SHP77 (cell line): ENCODE data around the gene BABAM2.
A peak's percentile ranks its signal among the peaks of the same experiment; 100 is the strongest.
"Not testable (repeated sequence)": the region's sequence is repeated elsewhere in the genome, so short reads cannot be mapped to it uniquely, and the experiment has no call there.

Experiments used
- DNase-seq, 2 experiments: peaks; one replicate each; lab custom pipeline; 2025; lab: John Stamatoyannopoulos, UW

Gene BABAM2

DNA sequence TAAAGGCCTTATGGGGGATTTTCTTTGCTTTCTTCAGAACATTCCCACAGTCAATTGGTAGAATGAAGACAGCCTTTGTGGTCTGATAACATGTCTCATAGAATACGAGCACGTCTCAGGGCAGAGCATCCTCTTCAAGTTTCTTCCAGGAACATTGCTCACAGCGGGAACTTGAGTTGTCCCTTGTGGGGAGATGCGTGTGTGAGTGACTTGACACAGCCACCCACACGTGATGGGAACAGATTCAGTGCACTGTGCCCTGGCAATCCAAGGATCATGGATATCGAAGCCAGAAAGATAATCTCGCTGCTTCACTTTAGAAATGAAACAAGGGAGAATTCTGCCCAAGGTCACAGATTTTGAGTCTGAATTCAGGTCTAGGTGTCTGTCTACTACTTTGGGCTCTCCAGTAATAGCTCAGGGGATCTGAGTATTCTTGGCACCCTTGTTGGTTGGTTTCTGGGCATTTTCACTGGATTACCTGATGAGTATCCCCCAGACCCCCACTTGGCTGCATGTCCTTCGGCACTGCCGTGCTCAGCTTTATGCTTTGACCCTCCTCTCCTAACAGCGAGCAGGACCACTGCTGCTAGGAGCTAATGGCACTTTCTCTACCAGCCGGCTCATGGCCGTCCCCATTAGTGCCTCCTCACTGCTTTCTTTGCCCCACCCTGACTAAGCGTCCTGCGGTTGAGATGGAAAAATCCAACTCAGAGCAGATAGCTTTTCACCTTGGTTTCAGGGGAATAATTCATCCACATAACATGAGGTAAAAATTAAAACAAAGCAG lies 426.2 kb downstream of the BABAM2 start:
- DNase-seq: no peak

DNA sequence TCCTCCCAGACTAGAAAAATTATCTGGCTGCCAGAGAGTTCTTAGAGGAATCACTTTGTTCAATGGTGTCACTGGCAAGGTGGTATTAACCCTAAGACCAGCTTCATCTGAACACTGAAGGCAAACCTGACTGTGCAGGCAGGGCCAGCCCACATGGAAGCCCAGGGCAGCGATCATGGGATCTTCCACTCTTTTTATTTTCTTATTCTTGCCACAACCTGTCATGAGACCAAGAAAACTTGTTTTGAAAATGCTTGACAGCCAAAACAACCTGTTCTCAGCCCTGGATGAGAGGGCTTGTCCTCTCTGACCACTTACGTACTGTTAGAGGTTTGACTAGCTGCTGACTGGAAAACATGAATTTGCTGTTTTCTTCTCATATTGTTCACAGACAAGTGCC lies 426.9 kb downstream of the BABAM2 start:
- no peak for DNase-seq

DNA sequence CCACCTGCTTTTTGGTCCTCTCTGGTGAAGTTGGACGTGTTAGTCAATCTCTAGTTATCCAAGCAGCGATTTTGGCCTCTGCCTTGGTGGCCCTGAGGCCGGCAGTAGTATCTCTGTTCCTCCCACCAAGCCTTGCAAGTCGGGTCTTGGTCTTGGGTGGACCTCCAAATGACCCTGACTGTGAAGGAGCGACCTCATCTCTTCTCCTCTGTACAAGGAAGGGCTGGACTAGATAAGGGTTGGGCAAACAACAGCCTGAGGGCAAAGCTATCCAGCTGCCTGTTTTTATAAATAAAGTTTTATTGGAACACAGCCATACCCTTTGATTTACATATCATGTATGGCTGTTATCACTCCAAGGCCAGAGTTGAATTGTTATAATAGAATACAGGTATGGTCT lies 427.5 kb downstream of the BABAM2 start:
- DNase-seq: no peak

DNA sequence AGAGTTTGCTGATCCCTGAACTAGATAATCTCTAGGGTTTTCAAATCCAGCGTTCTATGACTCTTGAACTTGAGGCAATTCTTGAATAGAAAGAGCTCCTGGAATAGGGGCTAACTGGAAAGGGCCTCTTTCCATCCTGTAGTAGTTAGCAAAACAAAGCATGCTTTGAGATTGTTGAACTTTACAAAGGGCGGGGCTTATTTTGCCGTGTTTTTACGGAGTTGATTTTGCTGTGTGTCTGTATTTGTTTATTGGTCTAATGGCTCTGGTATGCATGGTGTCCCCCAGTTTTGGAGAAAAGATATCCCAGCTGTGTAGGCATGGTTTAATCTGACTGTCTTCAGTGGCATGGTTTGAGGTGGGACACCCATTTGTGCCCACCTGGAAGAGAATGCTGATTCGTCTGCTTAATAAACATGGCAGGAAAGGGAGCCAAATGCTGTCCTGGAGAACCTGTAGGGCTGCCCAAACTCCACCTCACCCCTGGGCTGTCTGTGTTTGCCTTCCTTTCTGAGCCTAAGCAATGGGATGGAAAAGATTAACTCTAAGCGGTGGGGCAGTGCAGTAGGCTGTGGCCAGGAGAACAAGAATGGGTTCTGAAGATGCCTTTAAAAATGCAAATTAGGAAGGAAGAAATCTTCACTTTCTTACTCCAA lies 428.1 kb downstream of the BABAM2 start:
- no peak for DNase-seq

DNA sequence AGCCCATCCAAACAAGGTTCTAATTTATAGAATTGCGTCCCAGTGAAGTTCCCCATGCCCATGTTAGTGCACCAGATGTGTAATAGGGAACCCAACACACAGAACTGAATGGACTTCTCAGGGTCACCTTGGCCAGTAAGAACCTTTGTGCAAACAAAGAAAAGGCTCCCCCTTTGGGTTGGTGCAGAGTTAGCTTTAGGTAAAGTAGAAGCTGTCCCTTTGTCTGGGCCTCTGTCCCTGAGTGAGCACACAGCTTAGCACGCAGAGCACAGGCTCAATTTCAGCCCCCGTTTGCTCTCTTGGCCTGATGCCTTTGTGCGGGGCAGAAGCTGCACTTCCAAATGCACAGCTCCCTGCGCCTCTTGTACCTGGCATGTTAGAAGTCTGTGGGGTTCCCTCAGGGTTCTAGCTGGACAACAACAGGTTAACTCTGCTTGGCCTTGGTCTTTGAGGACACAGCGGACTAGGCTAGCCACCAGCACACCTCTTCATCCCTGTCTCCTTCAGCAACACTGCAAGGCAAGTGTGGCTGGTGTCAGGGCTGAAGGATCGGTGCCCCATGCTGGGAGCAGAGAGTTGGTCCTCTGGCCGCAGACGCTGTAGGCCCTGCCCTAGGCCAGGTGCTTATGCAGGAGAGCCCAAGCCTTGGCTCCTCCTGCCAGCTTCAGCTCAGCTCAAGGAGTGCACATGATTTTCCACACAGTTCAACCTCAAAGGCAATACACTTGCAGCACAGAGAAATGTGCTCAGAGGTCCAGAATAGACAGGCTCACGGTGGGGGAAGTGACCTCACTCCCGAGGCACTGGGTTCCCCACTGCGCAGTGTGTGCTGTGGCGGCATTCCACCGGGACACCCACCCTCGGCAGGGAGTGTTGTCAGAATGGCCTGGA lies 428.8 kb downstream of the BABAM2 start:
- no peak for DNase-seq

DNA sequence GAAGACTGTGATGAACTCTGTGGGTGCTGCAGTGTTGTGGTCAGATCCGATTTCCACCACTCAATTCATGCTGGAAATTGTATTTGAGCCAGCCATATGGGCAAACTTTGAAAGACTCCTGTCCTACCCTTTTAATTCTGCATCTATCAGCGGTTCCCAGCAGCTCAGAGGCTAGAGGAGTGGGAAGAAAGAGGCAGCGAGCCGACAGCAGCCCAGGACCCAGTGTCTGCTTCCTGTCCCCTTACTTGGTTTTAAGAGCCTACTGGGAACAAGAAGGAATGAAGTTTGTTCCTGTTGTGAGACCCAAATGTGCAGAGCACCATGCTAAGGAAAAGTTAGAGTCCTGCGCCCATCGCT lies 429.5 kb downstream of the BABAM2 start:
- DNase-seq: no peak

DNA sequence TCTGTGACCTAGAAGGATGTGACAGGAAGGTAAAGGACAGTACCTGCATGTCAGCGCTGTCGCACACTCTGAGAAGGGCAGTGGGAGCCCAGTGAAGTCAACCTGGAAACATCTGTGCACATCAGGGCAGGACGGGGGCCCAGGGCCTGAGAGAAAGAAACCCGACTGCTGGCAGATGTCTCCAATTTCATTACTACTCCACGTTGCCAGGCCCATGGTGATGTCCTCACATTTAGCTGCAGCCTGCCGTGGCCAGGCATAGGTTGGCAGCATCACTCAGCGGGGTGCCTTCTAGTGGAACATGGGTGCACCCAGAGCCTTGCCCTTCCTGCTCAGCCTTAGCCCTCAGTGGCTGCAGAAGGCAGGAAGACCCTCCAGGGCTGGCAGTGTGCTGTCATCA lies 429.8 kb downstream of the BABAM2 start:
- no peak for DNase-seq

DNA sequence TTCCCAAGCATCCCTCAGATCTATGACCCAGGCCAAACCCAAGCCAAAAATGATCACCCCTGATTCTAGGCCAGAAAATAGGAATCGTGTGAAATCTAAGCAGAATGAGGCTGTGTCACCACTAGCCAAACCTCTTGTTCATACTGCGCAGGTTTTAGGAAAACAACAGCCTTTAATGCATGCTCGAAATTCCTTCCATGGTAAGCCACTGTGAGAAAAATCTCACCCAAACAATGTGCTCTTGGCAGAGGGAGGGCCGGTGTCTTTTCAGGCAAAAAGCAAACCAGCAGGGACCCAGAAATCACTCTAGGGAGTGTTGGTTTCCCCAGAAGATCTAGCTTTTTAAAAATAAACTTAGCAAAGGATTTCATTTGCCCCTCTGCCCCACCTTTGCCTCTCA lies 430.9 kb downstream of the BABAM2 start:
- DNase-seq: no peak

DNA sequence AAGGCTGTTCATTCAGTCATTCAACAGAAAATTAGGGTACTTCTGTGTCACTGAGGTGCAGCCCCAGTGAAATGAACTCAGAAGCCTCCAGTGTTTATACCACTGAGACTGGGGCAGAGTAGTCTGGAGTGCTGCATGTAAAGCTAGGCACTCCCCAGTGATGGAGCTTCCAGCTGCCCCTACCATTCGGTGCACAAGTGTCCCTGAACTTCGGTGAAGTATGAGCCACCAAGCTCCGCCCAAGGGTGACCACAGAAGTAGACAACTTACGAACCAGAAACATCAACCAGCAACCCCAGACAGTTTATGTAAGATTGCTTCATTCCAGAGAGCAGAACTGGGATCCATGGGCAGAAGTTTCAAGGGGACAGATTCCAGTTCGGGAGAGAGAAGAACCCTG lies 431.5 kb downstream of the BABAM2 start:
- no peak for DNase-seq

DNA sequence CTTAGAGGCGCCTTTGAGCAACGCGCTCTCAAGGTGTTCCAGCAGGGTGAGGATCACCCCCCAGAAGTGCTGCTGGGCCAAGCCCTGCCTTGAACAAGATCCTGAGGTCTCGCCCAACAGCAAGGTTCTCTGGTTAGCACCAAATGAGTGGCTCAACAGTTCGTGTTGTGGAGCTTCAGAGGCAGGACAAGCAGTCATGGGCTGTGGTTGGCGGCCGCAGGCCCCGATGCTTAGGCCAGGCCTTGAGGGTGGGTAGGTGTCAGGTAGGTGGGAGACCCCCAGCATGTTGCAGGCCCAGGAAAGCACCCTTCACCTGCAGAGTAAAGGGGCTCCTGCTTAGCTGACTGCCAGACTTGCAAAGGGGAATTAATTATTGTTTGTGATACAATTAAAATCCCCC lies 431.9 kb downstream of the BABAM2 start:
- no peak for DNase-seq

DNA sequence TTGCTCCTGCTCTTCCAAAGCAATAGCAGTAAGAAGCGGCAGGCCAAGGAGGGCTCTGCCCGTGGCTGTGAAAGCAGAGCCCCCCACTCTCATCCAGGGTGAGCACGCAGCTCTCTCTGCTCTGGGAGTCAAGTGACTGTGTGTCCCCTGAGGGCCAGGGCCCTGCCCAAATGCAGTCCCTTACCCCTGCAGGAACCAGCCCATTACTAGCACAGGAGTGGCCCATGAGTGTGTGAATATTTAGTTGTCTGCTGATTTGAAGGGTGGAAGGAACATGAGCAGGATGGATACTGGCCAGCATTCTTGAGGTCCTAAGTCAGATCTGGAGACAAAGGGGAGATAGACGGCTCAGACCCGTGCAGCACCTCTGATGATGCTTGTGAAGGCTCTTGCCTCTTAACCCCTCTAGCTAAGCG lies 432.5 kb downstream of the BABAM2 start:
- DNase-seq: no peak

DNA sequence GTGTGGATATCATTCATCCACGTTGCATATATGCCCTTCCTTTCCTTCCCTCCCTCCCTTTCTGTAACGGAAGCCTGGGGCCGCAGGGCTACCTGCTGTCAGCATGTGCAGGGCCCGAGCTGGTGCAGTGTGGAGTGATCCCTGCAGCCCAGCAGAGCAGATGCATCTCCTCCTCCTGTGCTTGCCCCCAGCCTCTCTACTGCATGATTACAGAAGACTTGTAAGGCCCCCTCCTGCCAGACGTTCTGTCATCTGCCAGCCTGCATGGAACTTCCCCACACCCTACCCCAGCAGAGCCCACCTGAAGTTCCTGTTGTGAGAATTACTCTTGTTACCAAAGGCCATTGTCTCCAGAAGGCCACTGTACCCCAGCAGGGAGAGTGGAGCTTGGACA lies 434.6 kb downstream of the BABAM2 start:
- peak; percentile 74 to 82 for DNase-seq

DNA sequence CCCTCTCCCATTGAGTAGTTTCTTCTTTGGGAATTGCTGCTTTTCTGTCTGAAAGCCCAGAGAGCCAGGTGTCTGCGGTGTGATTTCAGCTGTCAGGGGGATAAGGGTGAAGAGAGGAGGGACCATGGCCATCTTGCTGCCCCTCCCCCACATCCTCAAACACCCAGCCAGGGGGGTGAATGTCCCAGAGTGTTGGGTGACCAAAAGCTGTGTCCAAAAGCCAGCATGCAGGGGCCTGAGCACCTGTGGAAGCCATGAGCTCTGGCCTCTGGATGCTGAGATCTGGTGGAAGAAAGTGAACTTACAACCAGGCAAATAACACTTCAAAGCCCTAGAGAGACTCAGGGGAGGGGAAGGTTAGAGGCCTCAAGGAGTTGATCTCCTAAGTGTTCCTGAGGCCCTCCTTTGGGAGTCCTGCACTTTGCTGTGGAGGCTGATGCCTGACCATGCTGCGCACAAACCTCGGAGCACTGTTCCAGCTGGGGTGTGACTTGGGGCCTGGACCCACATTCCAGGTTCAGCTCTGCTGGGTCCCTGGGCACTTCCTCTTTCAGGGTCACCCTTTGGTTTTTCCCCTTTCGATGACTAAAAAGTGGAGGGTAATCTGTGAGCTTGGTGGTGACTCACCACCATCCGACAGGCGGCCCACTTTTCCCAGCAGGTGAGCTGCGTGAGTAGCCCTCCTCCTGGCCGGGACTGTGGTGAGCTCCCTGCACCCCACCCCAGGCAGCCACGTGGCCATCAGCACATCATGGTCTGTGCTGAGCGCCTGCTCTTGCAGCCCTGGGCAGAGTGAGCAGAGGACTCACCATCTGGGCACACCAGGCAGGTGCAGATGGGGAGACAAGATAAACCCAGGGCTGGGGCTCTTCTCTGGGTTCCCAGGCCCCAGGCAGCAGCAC lies 435.3 kb downstream of the BABAM2 start:
- DNase-seq: peak; percentile 71 to 81

DNA sequence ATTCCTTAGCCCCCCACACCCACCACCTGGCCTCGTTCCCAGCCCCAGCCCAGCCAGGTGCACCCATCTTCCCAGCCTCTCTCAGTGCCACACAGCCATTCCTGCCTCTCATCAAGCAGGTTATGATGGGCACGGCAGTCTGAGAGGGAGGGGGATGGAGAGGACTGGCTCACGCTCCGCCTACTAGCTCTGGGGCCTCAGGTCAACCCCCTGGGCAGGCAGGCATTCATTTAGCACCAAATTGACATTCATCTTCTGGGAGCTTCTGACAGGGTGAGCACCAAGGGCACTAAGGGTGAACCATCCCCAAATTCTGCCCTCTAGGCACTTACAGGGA lies 435.9 kb downstream of the BABAM2 start:
- DNase-seq: no peak

DNA sequence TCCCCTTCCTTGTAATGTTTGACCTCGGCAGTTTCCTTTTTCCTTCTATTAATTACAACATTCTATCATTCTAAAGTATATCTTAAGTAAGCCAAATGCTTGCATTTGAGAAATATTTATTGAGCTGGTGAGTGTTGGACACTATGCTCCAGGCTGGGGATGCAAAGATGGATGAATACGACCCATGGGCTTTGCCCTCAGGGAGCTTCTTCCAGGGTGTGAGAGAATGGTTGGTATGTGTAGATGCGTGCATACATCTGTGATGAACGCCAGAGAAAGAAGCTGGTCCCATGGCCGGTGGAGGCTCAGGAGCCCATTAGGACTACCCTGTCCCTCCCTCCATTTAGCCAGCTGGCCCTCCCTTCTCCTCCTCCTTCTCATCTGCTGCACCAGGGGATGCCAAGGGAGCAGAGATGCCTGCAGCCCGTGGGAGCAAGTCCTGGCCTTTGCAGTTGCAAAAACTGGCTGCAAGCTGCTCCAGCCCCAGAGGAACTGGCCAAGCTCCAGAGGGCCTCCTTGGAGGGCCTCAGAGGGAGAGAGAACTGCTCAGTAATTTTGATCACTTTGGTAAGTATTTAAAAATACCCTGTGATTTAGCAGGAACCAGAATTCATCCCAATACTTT lies 436.5 kb downstream of the BABAM2 start:
- DNase-seq: no peak

DNA sequence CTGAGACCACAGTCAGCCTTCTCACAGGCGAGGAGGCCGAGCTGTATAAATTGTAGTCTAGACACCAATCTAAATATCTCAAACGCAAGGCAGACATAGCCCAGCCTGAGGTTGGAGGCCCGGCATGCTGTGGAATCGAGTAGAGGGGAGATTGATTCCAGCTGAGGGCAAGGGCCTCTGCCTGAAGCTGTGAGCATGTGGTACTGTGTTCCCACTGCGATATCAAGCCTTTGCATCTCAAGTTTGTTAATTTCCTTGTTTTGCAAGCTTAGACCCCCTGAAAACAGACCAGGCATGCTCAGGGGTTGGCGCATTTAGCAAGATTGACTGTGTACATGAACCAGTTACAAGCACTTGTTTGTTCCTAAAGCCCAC lies 437.0 kb downstream of the BABAM2 start:
- DNase-seq: no peak

DNA sequence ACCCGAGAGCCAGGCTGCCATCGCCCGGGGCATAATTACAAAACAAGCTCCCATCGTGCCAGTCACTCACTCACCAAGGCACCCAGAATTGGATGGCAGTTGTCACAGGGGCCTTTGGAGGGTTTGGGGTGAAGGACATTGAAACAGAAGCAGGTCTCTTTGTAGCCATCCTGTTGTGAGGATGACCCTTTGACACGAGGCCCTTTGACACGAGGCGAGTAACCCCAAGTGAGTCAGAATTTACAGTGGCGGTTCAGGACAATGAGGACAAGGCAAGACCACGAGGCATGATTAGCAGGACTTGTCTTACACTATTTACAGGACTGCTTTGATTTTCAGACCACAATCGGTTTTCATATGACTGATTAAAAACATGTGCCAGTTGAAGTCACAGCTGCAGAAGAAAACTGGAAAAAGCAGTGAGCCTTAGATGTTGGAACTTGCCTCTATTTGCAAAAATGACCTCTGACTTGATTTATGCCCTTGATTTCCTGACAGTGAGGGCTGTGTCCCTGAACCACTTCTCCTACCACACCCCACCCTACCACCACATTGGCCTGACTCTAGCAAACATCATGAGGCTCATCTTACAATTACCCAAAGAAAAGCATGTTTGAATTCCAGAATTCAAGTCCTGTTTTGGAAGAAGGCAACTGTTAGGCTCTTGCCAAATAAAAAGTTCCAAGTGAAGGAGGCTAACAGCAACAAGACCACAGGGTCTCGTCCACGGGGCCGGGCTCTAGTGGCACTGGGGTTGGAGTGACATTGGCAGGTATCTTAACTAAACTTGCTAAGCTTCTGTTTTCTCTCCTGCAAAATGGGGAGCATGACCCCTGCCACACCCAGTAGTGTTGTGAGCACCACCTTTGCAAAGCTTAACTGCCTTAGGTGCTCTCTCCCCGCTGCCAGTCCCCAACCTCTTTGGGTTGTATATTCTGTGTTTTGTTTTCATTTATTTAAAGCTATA lies 437.7 kb downstream of the BABAM2 start:
- no peak for DNase-seq

DNA sequence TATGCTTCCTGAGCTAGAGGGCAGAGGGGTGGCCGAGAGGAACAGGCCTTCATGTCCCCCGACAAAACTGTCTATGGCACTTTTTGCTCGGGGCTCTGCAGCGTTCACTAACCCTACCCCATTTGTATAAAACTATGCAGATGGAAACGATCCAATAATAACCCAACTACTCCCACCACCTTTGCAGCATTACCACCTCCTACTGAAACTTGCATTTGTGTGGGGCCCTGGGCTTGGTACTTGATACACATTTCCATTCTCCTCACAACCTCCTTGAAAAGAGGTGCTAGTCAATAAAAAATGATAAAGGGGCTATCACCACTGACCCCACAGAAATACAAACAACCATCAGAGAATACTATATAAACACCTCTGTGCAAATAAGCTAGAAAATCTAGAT lies 438.7 kb downstream of the BABAM2 start:
- DNase-seq: no peak

DNA sequence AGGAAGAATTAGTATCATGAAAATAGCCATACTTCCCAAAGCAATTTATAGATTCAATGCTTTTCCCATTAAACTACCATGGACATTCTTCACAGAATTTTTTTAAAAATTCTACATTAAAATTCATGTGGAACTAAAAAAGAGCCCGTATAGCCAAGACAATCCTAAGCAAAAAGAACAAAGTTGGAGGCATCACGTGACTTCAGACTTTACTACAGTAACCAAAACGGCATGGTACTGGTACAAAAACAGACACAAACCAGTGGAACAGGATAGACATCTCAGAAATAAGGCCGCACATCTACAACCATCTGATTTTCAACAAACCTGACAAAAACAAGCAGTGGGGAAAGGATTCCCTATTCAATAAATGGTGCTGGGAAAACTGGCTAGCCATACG lies 440.2 kb downstream of the BABAM2 start:
- DNase-seq: not testable (repeated sequence)

DNA sequence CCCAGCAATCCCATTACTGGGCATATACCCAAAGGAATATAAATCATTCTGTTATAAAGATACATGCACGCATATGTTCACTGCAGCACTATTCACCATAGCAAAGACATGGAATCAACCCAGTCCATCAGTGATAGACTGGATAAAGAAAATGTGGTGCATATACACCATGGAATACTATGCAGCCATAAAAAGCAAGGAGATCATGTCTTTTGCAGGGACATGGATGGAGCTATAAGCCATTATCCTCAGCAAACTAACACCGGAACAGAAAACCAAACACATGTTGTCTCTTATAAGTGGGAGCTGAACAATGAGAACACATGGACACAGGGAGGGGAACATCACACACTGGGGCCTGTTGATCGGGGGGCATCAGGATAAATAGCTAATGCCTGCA lies 441.3 kb downstream of the BABAM2 start:
- not testable (repeated sequence) for DNase-seq
